Endodermal cell (in vitro differentiated cells): ENCODE measurements around the gene PRDX2. TPM values are rescaled to one million over a fixed set of nuclear protein-coding genes. Genes with fewer than 3 reads are reported as not detected.
A peak's percentile ranks its signal among the peaks of the same experiment; 100 is the strongest.

Source experiments
- DNase-seq: peaks from one replicate; pipeline ENCODE4 v3.0.0-alpha.2; 2017
- H3K27ac ChIP-seq: 2 replicates; pipeline ENCODE4 v1.5.1; 2013; ENCODE audit warnings: mild to moderate bottlenecking, low read depth, low read length, moderate library complexity
- H3K27me3 ChIP-seq: 2 replicates; pipeline ENCODE4 v1.6.1; 2013; ENCODE audit warnings: mild to moderate bottlenecking, low read length, moderate library complexity; ENCODE audit not compliant: insufficient read depth, control insufficient read depth, poor library complexity, severe bottlenecking
- H3K36me3 ChIP-seq: 2 replicates; pipeline ENCODE4 v1.7.0; 2013; ENCODE audit warnings: mild to moderate bottlenecking, low read length, moderate library complexity; ENCODE audit not compliant: control insufficient read depth, insufficient read depth
- H3K4me1 ChIP-seq: one replicate; pipeline ENCODE4 v1.7.0; 2013; ENCODE audit warnings: low read length; ENCODE audit not compliant: control insufficient read depth, insufficient read depth
- H3K4me3 ChIP-seq: 2 replicates; pipeline ENCODE4 v1.5.1; 2013; ENCODE audit warnings: mild to moderate bottlenecking, low read length, moderate library complexity
- H3K9ac ChIP-seq: 2 replicates; pipeline ENCODE4 v1.6.1; 2013; ENCODE audit warnings: mild to moderate bottlenecking, low read length, moderate library complexity; ENCODE audit not compliant: poor library complexity, severe bottlenecking; ENCODE audit errors: extremely low read depth
- H3K9me3 ChIP-seq: 2 replicates; pipeline ENCODE4 v1.6.1; 2013; ENCODE audit warnings: mild to moderate bottlenecking, low read length, moderate library complexity; ENCODE audit not compliant: control insufficient read depth
- H3K27ac Mint-ChIP-seq: 2 replicates; pipeline ENCODE4 v1.8.0; 2020; ENCODE audit warnings: mixed read lengths
- H3K27me3 Mint-ChIP-seq: 2 replicates; pipeline ENCODE4 v1.8.0; 2021; ENCODE audit warnings: mild to moderate bottlenecking, mixed read lengths; ENCODE audit not compliant: insufficient read depth
- H3K36me3 Mint-ChIP-seq: 2 replicates; pipeline ENCODE4 v1.8.0; 2020; ENCODE audit warnings: low read depth, mixed read lengths
- H3K4me1 Mint-ChIP-seq: 2 replicates; pipeline ENCODE4 v1.8.0; 2020; ENCODE audit warnings: mixed read lengths
- H3K4me3 Mint-ChIP-seq: 2 replicates; pipeline ENCODE4 v1.8.0; 2020; ENCODE audit warnings: mild to moderate bottlenecking, moderate library complexity, mixed read lengths
- H3K9me3 Mint-ChIP-seq: 2 replicates; pipeline ENCODE4 v1.8.0; 2020; ENCODE audit warnings: mild to moderate bottlenecking, mixed read lengths
- CTCF ChIP-seq: fragments of 200-600 bp; sonication (generic); conservative IDR thresholded peaks from 2 replicates; pipeline ENCODE4 v1.5.0; 2021; ENCODE audit warnings: antibody characterized with exemption, mild to moderate bottlenecking
- WGBS, 2 experiments: methylation state at CpG; one replicate each; pipeline versions ENCODE4 v1.1.5 to v1.1.7; 2013; ENCODE audit warnings: missing lambda C conversion rate in 2 of 2, mixed read lengths in 1 of 2; ENCODE audit not compliant: insufficient coverage in 1 of 2, insufficient read length in 1 of 2; 5-methylcytosine and 5-hydroxymethylcytosine counted together
- microRNA-seq: library from miRNA; unstranded; fragments of <30 nt; microRNA quantifications from one replicate; pipeline ENCODE4 v1.2.0, GENCODE V29; 2020; ENCODE audit warnings: borderline microRNAs expressed
- total RNA-seq, 2 donors: library from RNA; stranded (reverse); fragmentation: NEBNext Ultra II Directional in 1 of 2; extraction: Animal tissue kit (Norgen Biotek cat#: 25700) in 1 of 2; gene quantifications; 2 replicates in 1 of 2; 3 replicates in 1 of 2; pipeline ENCODE4 v1.2.1, GENCODE V29; 2021

The PRDX2 gene
- total RNA-seq, 2 donors from 2014 or later, result 429 to 507 TPM

- peak overlapping the region; percentile 92 for H3K27ac Mint-ChIP-seq
Measured at GRCh38 chr19:12748489-12748888, 53.1 kb downstream of the PRDX2 start.

More at GRCh38 chr19:12748489-12748888, 53.1 kb downstream of the PRDX2 start:
- Histone ChIP-seq H3K4me1 (no peaks in the 10 kb centered on the region), H3K27ac (no peak overlapping the region), H3K9me3 (peaks cover 16% of the 10 kb centered on the region), H3K36me3 (peaks cover 38% of the 10 kb centered on the region), H3K27me3 (peaks cover 39% of the 10 kb centered on the region), H3K4me3 (peak overlapping the region; percentile 53), H3K9ac (no peak overlapping the region)
- Mint-ChIP-seq H3K4me1 (peaks cover 7% of the 10 kb centered on the region), H3K27me3 (peaks cover 40% of the 10 kb centered on the region), H3K36me3 (peaks cover 41% of the 10 kb centered on the region), H3K9me3 (peaks cover 15% of the 10 kb centered on the region), H3K4me3 (no peak overlapping the region)
- WGBS, 2 experiments, result 58 to 60% methylated on average over 1 to 6 of the region's 6 CpGs
- TF ChIP-seq CTCF, result no peak
- peak; percentile 77 for DNase-seq

Small RNA genes within 50 kb of the gene (microRNA-seq; reads per million reads assigned to microRNA genes)
- not detected for gene MIR5684

Other genes starting within 250 kb of the PRDX2 start
- gene ZNF490, start 191.0 kb downstream of the PRDX2 start, total RNA-seq, result 10 to 100 TPM; 10.6 to 11.2 TPM
- 10 to 100 TPM; 23.2 to 32.1 TPM for gene ZNF791, start 190.9 kb downstream of the PRDX2 start, total RNA-seq
- 100 to 1,000 TPM; 101 to 113 TPM for gene MAN2B1, start 135.1 kb downstream of the PRDX2 start, total RNA-seq
- gene WDR83, start 135.0 kb downstream of the PRDX2 start, total RNA-seq, result 10 to 100 TPM; 18.8 to 26.2 TPM
- gene DHPS, start 119.9 kb downstream of the PRDX2 start, total RNA-seq, result 10 to 100 TPM; 76.1 to 98.5 TPM
- gene GNG14, start 113.8 kb downstream of the PRDX2 start, total RNA-seq, result not detected
- gene FBXW9, start 105.2 kb downstream of the PRDX2 start, total RNA-seq, result 10 to 100 TPM; 12.6 to 14.7 TPM
- 100 to 1,000 TPM; 106 to 113 TPM for gene TNPO2, start 77.9 kb downstream of the PRDX2 start, total RNA-seq
- 100 to 1,000 TPM; 103 to 125 TPM for gene TRIR, start 67.1 kb downstream of the PRDX2 start, total RNA-seq
- 100 to 1,000 TPM in 1 of 2 donors, 10 to 100 TPM in 1; 97.8 to 102 TPM for gene GET3, start 64.3 kb downstream of the PRDX2 start, total RNA-seq
- 1 to 10 TPM in 1 of 2 donors, under 1 TPM in 1; 0.95 to 1.2 TPM for gene BEST2, start 50.0 kb downstream of the PRDX2 start, total RNA-seq
- gene HOOK2, start 26.2 kb downstream of the PRDX2 start, total RNA-seq, result 100 to 1,000 TPM in 1 of 2 donors, 10 to 100 TPM in 1; 82.1 to 103 TPM
- gene JUNB, start 10.3 kb downstream of the PRDX2 start, total RNA-seq, result 1 to 10 TPM; 6.7 to 7.2 TPM
- 10 to 100 TPM; 34.4 to 57.4 TPM for gene THSD8, start 269 bp upstream of the PRDX2 start, total RNA-seq
- 10 to 100 TPM; 51.0 to 97.1 TPM for gene RNASEH2A, start 4.8 kb upstream of the PRDX2 start, total RNA-seq
- gene RTBDN, start 32.8 kb upstream of the PRDX2 start, total RNA-seq, result 1 to 10 TPM in 1 of 2 donors, under 1 TPM in 1; 0.68 to 1.7 TPM
- 10 to 100 TPM in 1 of 2 donors, 1 to 10 TPM in 1; 6.9 to 18.5 TPM for gene MAST1, start 36.7 kb upstream of the PRDX2 start, total RNA-seq
- 10 to 100 TPM; 20.8 to 32.3 TPM for gene DNASE2, start 79.6 kb upstream of the PRDX2 start, total RNA-seq
- gene KLF1, start 85.4 kb upstream of the PRDX2 start, total RNA-seq, result 1 to 10 TPM in 1 of 2 donors, under 1 TPM in 1; 0.91 to 1.0 TPM
- gene GCDH, start 89.4 kb upstream of the PRDX2 start, total RNA-seq, result 10 to 100 TPM; 58.1 to 62.9 TPM
- 1 to 10 TPM; 2.4 to 3.9 TPM for gene SYCE2, start 117.5 kb upstream of the PRDX2 start, total RNA-seq
- gene FARSA, start 131.9 kb upstream of the PRDX2 start, total RNA-seq, result 10 to 100 TPM; 65.1 to 70.8 TPM
- 1,000 to 10,000 TPM in 1 of 2 donors, 100 to 1,000 TPM in 1; 873 to 1,303 TPM for gene CALR, start 136.8 kb upstream of the PRDX2 start, total RNA-seq
- gene RAD23A, start 144.1 kb upstream of the PRDX2 start, total RNA-seq, result 100 to 1,000 TPM in 1 of 2 donors, 10 to 100 TPM in 1; 75.5 to 117 TPM
- gene GADD45GIP1, start 155.4 kb upstream of the PRDX2 start, total RNA-seq, result 10 to 100 TPM; 31.0 to 34.9 TPM
- gene DAND5, start 167.8 kb upstream of the PRDX2 start, total RNA-seq, result under 1 TPM; 0.13 to 0.40 TPM
- gene NFIX, start 193.7 kb upstream of the PRDX2 start, total RNA-seq, result under 1 TPM; 0.22 to 0.40 TPM